ENCODE measurements around the gene ATP13A5.

Gene ATP13A5

DNA sequence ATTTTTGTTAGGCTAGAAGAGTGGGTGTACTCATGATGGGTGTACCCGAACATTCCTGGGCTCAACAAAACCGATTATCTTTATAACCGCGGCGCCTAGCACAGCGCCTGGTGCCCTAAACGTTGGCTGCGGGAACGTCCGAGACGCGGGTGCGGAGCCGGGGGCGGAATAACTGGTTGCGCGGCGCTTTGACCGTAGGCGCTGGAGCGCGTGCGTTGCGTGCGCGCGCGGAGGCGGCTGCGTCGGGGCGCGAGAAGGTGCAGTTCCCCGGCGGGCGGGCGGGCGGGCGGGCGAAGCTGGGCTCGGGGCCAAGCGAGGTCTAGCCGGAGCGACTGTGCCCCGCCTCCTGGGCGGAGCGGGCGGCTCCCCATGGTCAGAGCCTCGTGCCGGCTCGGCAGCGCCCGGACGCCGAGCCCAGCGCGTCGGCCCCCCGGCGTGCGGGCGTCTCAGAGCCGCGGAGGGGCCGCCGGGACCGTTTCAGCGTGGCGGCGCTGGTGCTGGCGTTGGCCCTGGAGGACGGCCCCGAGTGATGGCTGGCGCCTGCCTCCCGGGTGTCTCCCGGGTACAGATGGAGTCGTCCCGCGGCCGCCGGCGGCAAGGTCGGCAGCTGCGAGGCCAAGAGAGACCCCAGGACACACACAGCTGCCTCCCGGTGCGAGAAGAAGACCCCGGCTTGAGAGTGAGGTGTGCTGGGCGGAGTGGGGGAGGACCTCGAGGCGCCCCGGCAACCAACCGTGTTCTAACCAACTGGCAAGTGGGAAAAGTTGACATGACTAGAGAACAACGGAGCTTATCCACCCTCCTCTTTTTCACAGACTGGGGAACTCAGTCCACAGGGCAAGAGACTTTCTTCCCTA is 137.5 kb downstream of the ATP13A5 start, which contains the start of gene PLAAT1:
PLAAT1 (plus strand) TSS at position 373 of the 857 bp plus-strand sequence. CDS start 14,429 bp downstream, outside the sequence.
- peak; percentile 58 for DNase-seq (ENCODE audit: low read depth, low spot score)
- in situ Hi-C loops (cut with HindIII; ENCODE audit: low sequenced_read_pairs), result no loop called here
- peak within 1 kb of the TSS; percentile 54 for H3K4me3 ChIP-seq (ENCODE audit: low read depth, low read length)
- TF ChIP-seq, protein P1, sequence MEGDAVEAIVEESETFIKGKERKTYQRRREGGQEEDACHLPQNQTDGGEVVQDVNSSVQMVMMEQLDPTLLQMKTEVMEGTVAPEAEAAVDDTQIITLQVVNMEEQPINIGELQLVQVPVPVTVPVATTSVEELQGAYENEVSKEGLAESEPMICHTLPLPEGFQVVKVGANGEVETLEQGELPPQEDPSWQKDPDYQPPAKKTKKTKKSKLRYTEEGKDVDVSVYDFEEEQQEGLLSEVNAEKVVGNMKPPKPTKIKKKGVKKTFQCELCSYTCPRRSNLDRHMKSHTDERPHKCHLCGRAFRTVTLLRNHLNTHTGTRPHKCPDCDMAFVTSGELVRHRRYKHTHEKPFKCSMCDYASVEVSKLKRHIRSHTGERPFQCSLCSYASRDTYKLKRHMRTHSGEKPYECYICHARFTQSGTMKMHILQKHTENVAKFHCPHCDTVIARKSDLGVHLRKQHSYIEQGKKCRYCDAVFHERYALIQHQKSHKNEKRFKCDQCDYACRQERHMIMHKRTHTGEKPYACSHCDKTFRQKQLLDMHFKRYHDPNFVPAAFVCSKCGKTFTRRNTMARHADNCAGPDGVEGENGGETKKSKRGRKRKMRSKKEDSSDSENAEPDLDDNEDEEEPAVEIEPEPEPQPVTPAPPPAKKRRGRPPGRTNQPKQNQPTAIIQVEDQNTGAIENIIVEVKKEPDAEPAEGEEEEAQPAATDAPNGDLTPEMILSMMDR (IDR thresholded peaks at IDR 0.05; ENCODE audit: low read depth, low read length), result no peak

DNA sequence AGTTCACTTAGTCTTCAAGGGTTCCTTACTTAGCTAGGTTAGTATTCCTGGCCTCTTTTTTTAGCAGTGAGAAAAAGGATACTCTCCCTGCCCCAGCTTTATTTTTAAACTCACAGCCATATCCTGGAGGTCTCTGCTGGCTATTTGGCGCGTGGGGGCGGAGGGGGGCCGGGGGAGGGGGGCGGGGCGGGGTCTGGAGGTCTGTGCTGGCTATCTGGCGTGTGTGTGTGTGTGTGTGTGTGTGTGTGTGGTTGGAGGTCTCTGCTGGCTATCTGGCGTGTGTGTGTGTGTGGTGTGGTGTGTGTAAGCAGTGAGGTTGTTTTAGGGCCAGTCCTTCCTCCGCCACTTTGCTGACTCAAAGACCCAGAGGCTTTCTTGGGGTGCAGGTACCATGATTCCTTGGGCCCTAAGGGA is 138.1 kb downstream of the ATP13A5 start:
- DNase-seq (ENCODE audit: low read depth, low spot score), result no peak
- in situ Hi-C loops (cut with HindIII; ENCODE audit: low sequenced_read_pairs), result no loop called here
- peak overlapping the region; percentile 54 for H3K4me3 ChIP-seq (ENCODE audit: low read depth, low read length)
- TF ChIP-seq, protein P1 (IDR thresholded peaks at IDR 0.05; ENCODE audit: low read depth, low read length), result no peak

DNA sequence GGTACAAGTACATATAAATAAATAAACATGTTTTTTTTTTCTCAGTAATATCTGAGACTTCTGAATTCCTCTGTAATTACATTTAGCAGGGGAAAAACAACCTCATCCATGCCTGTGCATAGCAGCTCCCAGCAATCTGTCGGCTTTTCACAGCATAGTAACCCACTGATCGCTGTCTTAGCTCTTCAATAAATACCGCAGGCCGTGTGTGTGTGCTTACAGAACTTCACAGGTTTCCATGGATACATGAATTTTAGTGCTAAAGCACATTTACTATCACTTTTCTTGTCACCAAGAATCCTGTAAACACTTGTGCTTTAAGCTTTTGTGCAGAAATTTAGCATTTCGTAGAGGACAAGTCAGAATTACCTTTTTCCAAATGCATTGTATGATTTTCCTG is 141.5 kb downstream of the ATP13A5 start:
- H3K4me3 ChIP-seq (ENCODE audit: low read depth, low read length), result no peak overlapping the region
- DNase-seq (ENCODE audit: low read depth, low spot score), result no peak
- TF ChIP-seq, protein P1 (IDR thresholded peaks at IDR 0.05; ENCODE audit: low read depth, low read length), result no peak
- in situ Hi-C loops (cut with HindIII; ENCODE audit: low sequenced_read_pairs), result no loop called here

DNA sequence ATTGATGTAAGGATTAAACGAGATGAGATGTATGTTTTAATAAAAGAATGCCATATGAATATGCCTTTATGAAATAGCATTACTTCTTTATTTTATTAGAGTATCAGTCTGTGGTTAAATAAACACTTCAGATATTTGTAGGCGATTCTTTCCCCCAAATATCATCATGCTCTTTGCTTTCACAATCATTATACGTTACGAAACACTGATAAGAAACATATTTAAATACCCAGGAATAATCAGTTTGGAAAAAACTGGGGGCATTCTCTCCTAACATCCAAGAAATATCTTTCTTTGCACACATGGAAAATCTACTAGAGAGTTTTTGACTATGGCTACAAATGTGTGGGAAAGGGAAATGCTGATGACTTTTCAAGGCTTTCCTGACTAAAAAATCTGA is 142.0 kb downstream of the ATP13A5 start:
- in situ Hi-C loops (cut with HindIII; ENCODE audit: low sequenced_read_pairs), result no loop called here
- H3K4me3 ChIP-seq (ENCODE audit: low read depth, low read length), result no peak overlapping the region
- TF ChIP-seq, protein P1 (IDR thresholded peaks at IDR 0.05; ENCODE audit: low read depth, low read length), result no peak
- no peak for DNase-seq (ENCODE audit: low read depth, low spot score)

DNA sequence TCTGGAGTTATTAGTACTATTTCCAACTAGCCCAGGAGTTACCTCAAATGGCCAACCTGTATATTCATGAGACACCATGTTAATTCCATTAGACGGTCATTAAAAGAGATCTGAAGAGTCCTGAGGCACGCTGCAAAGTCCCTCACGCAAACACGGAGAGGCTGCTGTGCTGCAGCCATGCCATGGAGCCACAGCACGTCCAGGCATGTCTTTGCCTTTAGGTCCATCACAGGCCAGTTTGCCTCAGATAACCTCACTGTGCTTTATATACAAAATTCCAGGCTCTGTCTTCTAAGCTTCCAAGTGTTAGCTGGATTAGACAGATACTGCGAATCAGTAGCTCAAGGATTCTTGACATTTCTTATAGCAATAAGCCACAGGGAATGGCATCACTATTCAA is 147.4 kb downstream of the ATP13A5 start:
- H3K4me3 ChIP-seq (ENCODE audit: low read depth, low read length), result no peak overlapping the region
- DNase-seq (ENCODE audit: low read depth, low spot score), result no peak
- in situ Hi-C loops (cut with HindIII; ENCODE audit: low sequenced_read_pairs), result no loop called here
- TF ChIP-seq, protein P1 (IDR thresholded peaks at IDR 0.05; ENCODE audit: low read depth, low read length), result no peak

DNA sequence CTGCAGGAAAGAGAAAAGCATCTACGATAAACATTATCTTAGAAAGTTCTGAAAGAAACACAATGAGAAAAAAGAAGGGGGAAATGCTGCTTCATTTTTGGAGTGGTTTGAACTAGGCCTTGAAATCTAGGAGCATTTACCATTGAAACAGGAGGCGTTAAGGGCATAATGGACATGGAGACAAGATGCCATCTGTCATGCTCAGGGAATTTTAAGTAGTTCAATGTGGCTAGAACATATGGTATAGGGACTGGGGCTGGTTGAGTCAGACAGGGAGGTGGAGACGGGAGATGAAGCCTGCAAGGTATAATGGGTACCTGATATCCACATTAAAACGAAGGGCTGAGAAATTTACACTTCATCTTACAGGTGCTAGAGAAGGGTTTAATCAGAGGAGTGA is 147.9 kb downstream of the ATP13A5 start:
- H3K4me3 ChIP-seq (ENCODE audit: low read depth, low read length), result no peak overlapping the region
- TF ChIP-seq, protein P1 (IDR thresholded peaks at IDR 0.05; ENCODE audit: low read depth, low read length), result no peak
- in situ Hi-C loops (cut with HindIII; ENCODE audit: low sequenced_read_pairs), result no loop called here
- no peak for DNase-seq (ENCODE audit: low read depth, low spot score)
